Endodermal cell (in vitro differentiated cells): Measurements from ENCODE around the gene L1CAM. TPM values are rescaled to one million over a fixed set of nuclear protein-coding genes. Genes with fewer than 3 reads are reported as not detected.

Source experiments
- DNase-seq: peaks from one replicate; pipeline ENCODE4 v3.0.0-alpha.2; 2017
- H3K27ac ChIP-seq: 2 replicates; pipeline ENCODE4 v1.5.1; 2013; ENCODE audit warnings: mild to moderate bottlenecking, low read depth, low read length, moderate library complexity
- H3K27me3 ChIP-seq: 2 replicates; pipeline ENCODE4 v1.6.1; 2013; ENCODE audit warnings: mild to moderate bottlenecking, low read length, moderate library complexity; ENCODE audit not compliant: insufficient read depth, control insufficient read depth, poor library complexity, severe bottlenecking
- H3K36me3 ChIP-seq: 2 replicates; pipeline ENCODE4 v1.7.0; 2013; ENCODE audit warnings: mild to moderate bottlenecking, low read length, moderate library complexity; ENCODE audit not compliant: control insufficient read depth, insufficient read depth
- H3K4me1 ChIP-seq: one replicate; pipeline ENCODE4 v1.7.0; 2013; ENCODE audit warnings: low read length; ENCODE audit not compliant: control insufficient read depth, insufficient read depth
- H3K4me3 ChIP-seq: 2 replicates; pipeline ENCODE4 v1.5.1; 2013; ENCODE audit warnings: mild to moderate bottlenecking, low read length, moderate library complexity
- H3K9ac ChIP-seq: 2 replicates; pipeline ENCODE4 v1.6.1; 2013; ENCODE audit warnings: mild to moderate bottlenecking, low read length, moderate library complexity; ENCODE audit not compliant: poor library complexity, severe bottlenecking; ENCODE audit errors: extremely low read depth
- H3K9me3 ChIP-seq: 2 replicates; pipeline ENCODE4 v1.6.1; 2013; ENCODE audit warnings: mild to moderate bottlenecking, low read length, moderate library complexity; ENCODE audit not compliant: control insufficient read depth
- H3K27ac Mint-ChIP-seq: 2 replicates; pipeline ENCODE4 v1.8.0; 2020; ENCODE audit warnings: mixed read lengths
- H3K27me3 Mint-ChIP-seq: 2 replicates; pipeline ENCODE4 v1.8.0; 2021; ENCODE audit warnings: mild to moderate bottlenecking, mixed read lengths; ENCODE audit not compliant: insufficient read depth
- H3K36me3 Mint-ChIP-seq: 2 replicates; pipeline ENCODE4 v1.8.0; 2020; ENCODE audit warnings: low read depth, mixed read lengths
- H3K4me1 Mint-ChIP-seq: 2 replicates; pipeline ENCODE4 v1.8.0; 2020; ENCODE audit warnings: mixed read lengths
- H3K4me3 Mint-ChIP-seq: 2 replicates; pipeline ENCODE4 v1.8.0; 2020; ENCODE audit warnings: mild to moderate bottlenecking, moderate library complexity, mixed read lengths
- H3K9me3 Mint-ChIP-seq: 2 replicates; pipeline ENCODE4 v1.8.0; 2020; ENCODE audit warnings: mild to moderate bottlenecking, mixed read lengths
- CTCF ChIP-seq: fragments of 200-600 bp; sonication (generic); conservative IDR thresholded peaks from 2 replicates; pipeline ENCODE4 v1.5.0; 2021; ENCODE audit warnings: antibody characterized with exemption, mild to moderate bottlenecking
- WGBS, 2 experiments: methylation state at CpG; one replicate each; pipeline versions ENCODE4 v1.1.5 to v1.1.7; 2013; ENCODE audit warnings: missing lambda C conversion rate in 2 of 2, mixed read lengths in 1 of 2; ENCODE audit not compliant: insufficient coverage in 1 of 2, insufficient read length in 1 of 2; 5-methylcytosine and 5-hydroxymethylcytosine counted together
- total RNA-seq, 2 donors: library from RNA; stranded (reverse); fragmentation: NEBNext Ultra II Directional in 1 of 2; extraction: Animal tissue kit (Norgen Biotek cat#: 25700) in 1 of 2; gene quantifications; 2 replicates in 1 of 2; 3 replicates in 1 of 2; pipeline ENCODE4 v1.2.1, GENCODE V29; 2021

Gene L1CAM
- total RNA-seq, 2 donors from 2014 or later, result 7.5 to 29.0 TPM

GRCh38 chrX:153906126-153906917, 20.3 kb upstream of the L1CAM start:
- Histone ChIP-seq H3K27ac (no peak overlapping the region), H3K4me1 (no peaks in the 10 kb centered on the region), H3K27me3 (no peaks in the 10 kb centered on the region), H3K9me3 (no peaks in the 10 kb centered on the region), H3K36me3 (no peaks in the 10 kb centered on the region), H3K4me3 (no peak overlapping the region), H3K9ac (no peak overlapping the region)
- Mint-ChIP-seq H3K9me3 (peaks cover 61% of the 10 kb centered on the region), H3K27me3 (no peaks in the 10 kb centered on the region), H3K27ac (no peak overlapping the region), H3K4me3 (no peak overlapping the region), H3K36me3 (peaks cover 2% of the 10 kb centered on the region), H3K4me1 (peaks cover 7% of the 10 kb centered on the region)
- WGBS, 2 experiments, result 91 to 96% methylated on average over 8 to 27 of the region's 27 CpGs
- TF ChIP-seq CTCF, result no peak
- peak; percentile 29 for DNase-seq

- DNase-seq, result peak; percentile 38
- Mint-ChIP-seq H3K36me3 (peaks cover 2% of the 10 kb centered on the region), H3K4me1 (peaks cover 10% of the 10 kb centered on the region), H3K27ac (no peak overlapping the region), H3K4me3 (no peak overlapping the region), H3K9me3 (peaks cover 65% of the 10 kb centered on the region), H3K27me3 (no peaks in the 10 kb centered on the region)
- WGBS, 2 experiments, result 94 to 100% methylated on average over 3 to 32 of the region's 32 CpGs
- H3K9me3 ChIP-seq, result no peaks in the 10 kb centered on the region
- no peaks in the 10 kb centered on the region for H3K36me3 ChIP-seq
- no peak overlapping the region for H3K4me3 ChIP-seq
- H3K9ac ChIP-seq, result no peak overlapping the region
- no peaks in the 10 kb centered on the region for H3K27me3 ChIP-seq
- no peaks in the 10 kb centered on the region for H3K4me1 ChIP-seq
- TF ChIP-seq CTCF, result no peak
- no peak overlapping the region for H3K27ac ChIP-seq
These were observed 19.6 kb upstream of the L1CAM start for GRCh38 chrX:153905481-153906095.

GRCh38 chrX:153903991-153904957, 18.3 kb upstream of the L1CAM start, which contains the start of gene AVPR2:
Gene AVPR2 (plus strand): TSS chrX:153904673. CDS start chrX:153905146, 473 bp downstream.
- no peaks in the 10 kb centered on the region for H3K36me3 ChIP-seq
- Mint-ChIP-seq H3K36me3 (peaks cover 2% of the 10 kb centered on the region), H3K27ac (peak within 1 kb of the TSS; percentile 58), H3K9me3 (peaks cover 71% of the 10 kb centered on the region), H3K4me3 (no peak within 1 kb of the TSS), H3K27me3 (no peaks in the 10 kb centered on the region), H3K4me1 (peaks cover 10% of the 10 kb centered on the region)
- H3K9me3 ChIP-seq, result no peaks in the 10 kb centered on the region
- no peak within 1 kb of the TSS for H3K9ac ChIP-seq
- H3K4me3 ChIP-seq, result no peak within 1 kb of the TSS
- 87 to 93% methylated on average over 3 to 19 of the region's 26 CpGs for WGBS, 2 experiments
- H3K27ac ChIP-seq, result no peak within 1 kb of the TSS
- H3K4me1 ChIP-seq, result no peaks in the 10 kb centered on the region
- H3K27me3 ChIP-seq, result no peaks in the 10 kb centered on the region
- no peak for TF ChIP-seq CTCF
- DNase-seq, result peak; percentile 51
